ENCODE data around the gene PPFIA1. TPM values are rescaled to one million over a fixed set of nuclear protein-coding genes. Genes with fewer than 3 reads are reported as not detected.

PPFIA1 gene
- total RNA-seq, 1 donor from 2014 or later = 54.1 TPM

DNA sequence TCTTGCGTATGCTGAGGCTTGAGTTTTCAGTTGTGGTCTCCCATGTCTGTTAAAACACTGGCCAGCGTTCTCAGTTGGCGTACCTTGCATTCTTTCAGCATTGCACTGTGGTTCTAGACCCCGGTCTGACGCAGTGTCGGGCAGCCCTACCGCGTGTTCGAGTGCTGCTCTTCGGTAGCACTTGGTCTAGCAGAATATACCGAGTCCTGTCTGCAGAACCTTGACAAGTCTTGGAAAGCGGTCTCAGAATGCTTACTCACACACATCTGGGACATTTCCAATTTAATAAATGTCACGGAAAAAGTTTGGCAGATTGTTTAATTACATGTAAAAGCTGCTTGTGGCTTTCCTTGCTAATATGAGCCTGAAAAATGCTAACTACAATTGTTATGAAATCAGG is 32.6 kb downstream of the PPFIA1 start:
- no peak for DNase-seq (ENCODE audit: low read depth, low spot score)
- Mint-ChIP-seq H3K36me3 (ENCODE audit: low read depth) (peaks cover 4% of the 10 kb centered on the region), H3K9me3 (no peaks in the 10 kb centered on the region), H3K27ac (ENCODE audit: unreplicated experiment) (no peak overlapping the region), H3K4me3 (no peak overlapping the region), H3K27me3 (ENCODE audit: low read depth) (no peaks in the 10 kb centered on the region), H3K4me1 (peaks cover 16% of the 10 kb centered on the region)
- TF ChIP-seq, protein P1, sequence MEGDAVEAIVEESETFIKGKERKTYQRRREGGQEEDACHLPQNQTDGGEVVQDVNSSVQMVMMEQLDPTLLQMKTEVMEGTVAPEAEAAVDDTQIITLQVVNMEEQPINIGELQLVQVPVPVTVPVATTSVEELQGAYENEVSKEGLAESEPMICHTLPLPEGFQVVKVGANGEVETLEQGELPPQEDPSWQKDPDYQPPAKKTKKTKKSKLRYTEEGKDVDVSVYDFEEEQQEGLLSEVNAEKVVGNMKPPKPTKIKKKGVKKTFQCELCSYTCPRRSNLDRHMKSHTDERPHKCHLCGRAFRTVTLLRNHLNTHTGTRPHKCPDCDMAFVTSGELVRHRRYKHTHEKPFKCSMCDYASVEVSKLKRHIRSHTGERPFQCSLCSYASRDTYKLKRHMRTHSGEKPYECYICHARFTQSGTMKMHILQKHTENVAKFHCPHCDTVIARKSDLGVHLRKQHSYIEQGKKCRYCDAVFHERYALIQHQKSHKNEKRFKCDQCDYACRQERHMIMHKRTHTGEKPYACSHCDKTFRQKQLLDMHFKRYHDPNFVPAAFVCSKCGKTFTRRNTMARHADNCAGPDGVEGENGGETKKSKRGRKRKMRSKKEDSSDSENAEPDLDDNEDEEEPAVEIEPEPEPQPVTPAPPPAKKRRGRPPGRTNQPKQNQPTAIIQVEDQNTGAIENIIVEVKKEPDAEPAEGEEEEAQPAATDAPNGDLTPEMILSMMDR (conservative IDR thresholded peaks at IDR 0.05) = no peak

DNA sequence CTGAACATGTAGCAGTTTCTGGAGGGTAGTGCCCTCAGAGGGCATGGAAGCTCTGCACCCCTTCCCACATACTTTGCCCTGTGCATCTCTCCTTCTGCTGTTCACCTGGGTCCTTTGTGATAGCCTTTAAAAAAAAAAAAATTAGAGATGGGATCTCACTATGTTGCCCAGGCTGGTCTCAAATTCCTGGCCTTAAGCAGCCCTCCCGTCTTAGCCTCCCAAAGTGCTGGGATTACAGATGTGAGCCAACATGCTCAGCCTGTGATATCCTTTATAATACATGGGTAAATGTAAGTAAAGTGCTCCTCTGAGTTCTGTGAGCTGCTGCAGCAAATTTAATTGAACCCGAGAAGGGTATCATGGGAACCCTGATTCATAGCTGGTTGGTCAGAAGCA is 33.7 kb downstream of the PPFIA1 start:
- no peak for DNase-seq (ENCODE audit: low read depth, low spot score)
- peaks cover 4% of the 10 kb centered on the region for H3K36me3 Mint-ChIP-seq (ENCODE audit: low read depth)
- H3K4me3 Mint-ChIP-seq = no peak overlapping the region
- H3K9me3 Mint-ChIP-seq = no peaks in the 10 kb centered on the region
- no peaks in the 10 kb centered on the region for H3K27me3 Mint-ChIP-seq (ENCODE audit: low read depth)
- no peak overlapping the region for H3K27ac Mint-ChIP-seq (ENCODE audit: unreplicated experiment)
- peaks cover 16% of the 10 kb centered on the region for H3K4me1 Mint-ChIP-seq
- TF ChIP-seq, protein P1 (conservative IDR thresholded peaks at IDR 0.05) = no peak

DNA sequence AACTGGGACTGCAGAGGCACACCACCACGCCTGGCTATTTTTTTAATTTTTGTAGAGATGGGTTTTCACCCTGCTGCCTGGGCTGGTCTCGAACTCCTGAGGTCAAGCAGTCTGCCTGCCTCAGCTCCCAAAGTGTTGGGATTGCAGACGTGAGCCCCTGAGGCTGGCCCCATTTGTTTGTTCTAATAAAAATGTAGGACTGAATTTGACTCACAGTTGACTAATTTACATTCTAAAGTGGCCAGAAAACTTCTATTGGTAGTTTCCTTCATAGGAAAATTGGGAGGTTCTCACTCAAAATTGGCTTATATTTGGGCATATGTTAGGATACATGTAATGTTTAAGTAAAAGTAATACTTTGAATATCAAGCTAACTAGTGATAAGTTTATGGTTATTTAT is 35.0 kb downstream of the PPFIA1 start:
- no peak overlapping the region for H3K4me3 Mint-ChIP-seq
- peaks cover 8% of the 10 kb centered on the region for H3K36me3 Mint-ChIP-seq (ENCODE audit: low read depth)
- H3K27me3 Mint-ChIP-seq (ENCODE audit: low read depth) = no peaks in the 10 kb centered on the region
- no peak overlapping the region for H3K27ac Mint-ChIP-seq (ENCODE audit: unreplicated experiment)
- no peaks in the 10 kb centered on the region for H3K9me3 Mint-ChIP-seq
- DNase-seq (ENCODE audit: low read depth, low spot score) = no peak
- TF ChIP-seq, protein P1 (conservative IDR thresholded peaks at IDR 0.05) = no peak
- peaks cover 16% of the 10 kb centered on the region for H3K4me1 Mint-ChIP-seq

DNA sequence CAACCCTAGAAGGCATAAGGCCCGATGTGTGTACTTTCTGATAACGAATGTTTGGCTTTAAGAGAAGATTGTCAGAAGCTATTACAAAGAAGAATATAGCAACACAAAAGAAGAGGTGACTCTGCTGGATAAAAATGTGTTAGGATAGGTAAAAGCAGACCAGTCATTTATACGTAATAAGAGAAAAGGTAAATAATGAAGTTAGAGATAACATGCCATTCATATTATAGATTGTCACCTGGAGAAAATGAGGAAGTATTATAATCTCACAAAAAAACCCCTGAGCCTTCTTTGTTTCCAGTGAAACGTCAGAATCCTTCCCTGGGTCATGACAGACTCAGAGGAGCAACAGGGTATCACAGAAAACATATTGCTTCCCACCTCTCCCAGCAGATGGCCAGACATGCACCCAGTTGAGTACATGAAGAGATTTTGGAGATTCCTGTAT is 36.1 kb downstream of the PPFIA1 start:
- DNase-seq (ENCODE audit: low read depth, low spot score) = no peak
- Mint-ChIP-seq H3K27me3 (ENCODE audit: low read depth) (no peaks in the 10 kb centered on the region), H3K36me3 (ENCODE audit: low read depth) (peaks cover 10% of the 10 kb centered on the region), H3K9me3 (no peaks in the 10 kb centered on the region), H3K27ac (ENCODE audit: unreplicated experiment) (no peak overlapping the region), H3K4me3 (no peak overlapping the region), H3K4me1 (peaks cover 16% of the 10 kb centered on the region)
- TF ChIP-seq, protein P1 (conservative IDR thresholded peaks at IDR 0.05) = no peak

DNA sequence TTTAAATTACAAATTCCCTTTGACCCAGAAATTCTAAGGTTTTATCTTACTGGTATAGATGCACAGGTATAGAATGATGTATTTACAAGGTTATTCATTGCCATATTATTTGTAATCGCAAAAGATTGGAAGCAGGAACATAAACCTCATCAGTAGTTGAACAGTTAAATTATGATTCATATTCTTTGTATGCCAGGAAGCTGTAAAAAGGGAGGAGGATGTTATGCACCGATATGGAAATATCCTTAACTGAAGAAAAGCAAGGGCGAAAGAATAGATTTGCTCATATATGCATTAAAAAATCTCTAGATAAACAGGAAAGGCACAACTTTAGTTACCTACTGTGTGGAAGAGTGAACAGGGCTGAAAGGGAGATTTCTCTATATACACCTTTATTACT is 36.7 kb downstream of the PPFIA1 start:
- no peak for DNase-seq (ENCODE audit: low read depth, low spot score)
- TF ChIP-seq, protein P1 (conservative IDR thresholded peaks at IDR 0.05) = no peak
- Mint-ChIP-seq H3K27ac (ENCODE audit: unreplicated experiment) (no peak overlapping the region), H3K36me3 (ENCODE audit: low read depth) (peaks cover 10% of the 10 kb centered on the region), H3K9me3 (no peaks in the 10 kb centered on the region), H3K27me3 (ENCODE audit: low read depth) (no peaks in the 10 kb centered on the region), H3K4me1 (peaks cover 10% of the 10 kb centered on the region), H3K4me3 (no peak overlapping the region)

DNA sequence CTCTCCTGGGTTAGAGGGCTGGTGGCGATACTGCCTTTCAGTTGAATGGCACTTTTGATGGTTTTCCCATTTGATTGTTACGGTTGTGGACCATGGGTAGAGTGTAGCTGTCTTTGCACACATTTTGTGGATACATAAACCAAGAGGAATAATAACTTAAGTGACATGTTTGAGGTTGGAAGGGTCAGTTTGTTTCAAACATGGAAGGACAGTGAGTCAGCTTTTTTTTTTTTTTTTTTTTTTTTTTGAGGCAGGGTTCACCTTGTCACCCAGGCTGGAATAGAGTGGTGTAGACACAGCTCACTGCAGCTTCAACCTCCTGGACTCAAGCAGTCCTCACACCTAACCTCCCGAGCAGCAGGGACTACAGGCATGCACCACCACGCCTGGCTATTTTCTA is 41.1 kb downstream of the PPFIA1 start:
- Mint-ChIP-seq H3K36me3 (ENCODE audit: low read depth) (peaks cover 16% of the 10 kb centered on the region), H3K9me3 (no peaks in the 10 kb centered on the region), H3K27ac (ENCODE audit: unreplicated experiment) (no peak overlapping the region), H3K27me3 (ENCODE audit: low read depth) (no peaks in the 10 kb centered on the region), H3K4me3 (no peak overlapping the region), H3K4me1 (peaks cover 21% of the 10 kb centered on the region)
- DNase-seq (ENCODE audit: low read depth, low spot score) = no peak
- TF ChIP-seq, protein P1 (conservative IDR thresholded peaks at IDR 0.05) = no peak
